HT1080 (cell line): ENCODE data around the gene MAP1LC3B. TPM values are rescaled to one million over a fixed set of nuclear protein-coding genes. Genes with fewer than 3 reads are reported as not detected.

Source experiments
- DNase-seq: peaks from one replicate; pipeline ENCODE4 v3.0.0-alpha.2; 2015; ENCODE audit warnings: low read depth
- total RNA-seq: library from RNA; depleted of rRNA; stranded (reverse); fragments of >200 nt; shearing (Covaris generic); gene quantifications from 2 replicates; pipeline ENCODE4 v1.2.3, GENCODE V29; 2014

Gene MAP1LC3B
- total RNA-seq, 1 experiment from 2014 or later: 50.6 TPM

DNA sequence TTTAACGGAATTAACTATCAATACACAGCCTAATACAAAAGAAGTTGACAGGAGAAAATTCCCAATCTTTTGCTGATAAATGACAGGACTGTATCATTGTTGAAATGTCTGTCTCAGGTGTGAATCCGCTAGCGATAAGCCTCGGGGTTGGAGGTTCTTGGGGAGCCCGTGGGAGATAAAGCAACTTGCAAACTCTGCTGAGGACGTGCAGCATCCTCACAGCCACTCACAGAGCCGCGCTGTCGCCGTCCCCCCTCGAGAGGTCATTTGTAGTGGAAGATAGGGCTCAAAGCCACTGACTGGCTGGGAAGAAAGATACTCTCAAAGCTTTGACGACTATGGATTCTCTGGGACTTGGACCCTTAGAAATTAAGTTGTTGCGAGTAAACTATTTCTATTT lies 17.0 kb downstream of the MAP1LC3B start:
- DNase-seq: no peak

DNA sequence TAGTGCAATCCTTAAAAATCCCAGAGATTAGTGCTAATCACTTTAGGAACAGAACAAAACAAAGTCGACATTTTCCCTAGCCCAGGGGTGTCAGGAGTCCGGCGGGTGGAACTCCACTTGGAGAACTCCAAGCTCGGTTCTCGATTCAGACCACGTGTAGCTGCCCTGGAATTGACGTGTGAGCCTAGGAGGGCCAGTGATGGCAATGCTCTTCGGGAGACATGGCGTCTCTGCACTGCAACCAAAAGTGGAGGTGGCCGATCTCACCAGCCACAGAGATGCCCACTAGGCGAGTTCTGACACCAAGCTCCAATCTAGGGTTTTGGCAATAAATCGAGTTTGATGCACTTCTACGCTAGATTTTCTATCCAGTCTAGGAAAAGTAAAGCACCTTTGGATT lies 17.6 kb downstream of the MAP1LC3B start:
- no peak for DNase-seq

DNA sequence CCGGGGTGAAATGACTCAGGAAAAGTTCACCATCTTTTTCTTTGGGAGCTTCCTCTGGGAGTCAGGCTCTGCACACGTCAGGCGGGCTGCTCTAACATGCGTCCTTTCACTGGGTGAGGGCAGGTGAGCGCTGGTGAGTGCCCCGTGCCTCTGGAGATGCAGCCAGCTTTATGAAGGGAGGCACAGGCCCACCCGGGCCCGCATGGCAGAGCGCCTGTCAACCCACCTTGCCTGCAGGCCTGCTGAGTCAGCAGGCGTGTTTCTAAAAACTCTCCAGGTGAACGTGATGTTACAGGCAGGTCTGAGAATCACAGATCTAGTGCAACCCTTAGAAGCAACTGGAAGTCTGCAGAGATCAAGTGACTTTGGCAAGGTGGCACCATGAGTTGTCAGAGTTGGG lies 18.4 kb downstream of the MAP1LC3B start:
- no peak for DNase-seq

DNA sequence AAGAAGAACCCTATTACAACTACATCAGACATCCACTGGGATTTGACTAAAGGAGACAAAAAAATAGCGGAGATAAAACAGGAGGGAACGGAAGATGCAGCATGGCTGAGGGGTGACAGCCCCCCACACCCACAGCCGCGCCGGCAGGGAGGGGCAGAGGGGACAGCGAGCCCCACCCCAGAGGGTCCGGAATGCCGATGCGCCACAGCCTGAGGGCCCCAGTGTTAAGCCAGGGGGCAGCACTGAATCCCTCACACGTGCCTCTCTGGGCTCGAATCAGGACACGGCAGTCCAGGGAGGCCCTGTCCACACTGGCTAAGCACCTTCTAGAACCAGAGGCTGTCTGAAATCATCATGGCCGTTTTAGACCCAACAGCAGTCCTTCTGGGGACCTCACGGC lies 18.8 kb downstream of the MAP1LC3B start:
- DNase-seq: no peak

DNA sequence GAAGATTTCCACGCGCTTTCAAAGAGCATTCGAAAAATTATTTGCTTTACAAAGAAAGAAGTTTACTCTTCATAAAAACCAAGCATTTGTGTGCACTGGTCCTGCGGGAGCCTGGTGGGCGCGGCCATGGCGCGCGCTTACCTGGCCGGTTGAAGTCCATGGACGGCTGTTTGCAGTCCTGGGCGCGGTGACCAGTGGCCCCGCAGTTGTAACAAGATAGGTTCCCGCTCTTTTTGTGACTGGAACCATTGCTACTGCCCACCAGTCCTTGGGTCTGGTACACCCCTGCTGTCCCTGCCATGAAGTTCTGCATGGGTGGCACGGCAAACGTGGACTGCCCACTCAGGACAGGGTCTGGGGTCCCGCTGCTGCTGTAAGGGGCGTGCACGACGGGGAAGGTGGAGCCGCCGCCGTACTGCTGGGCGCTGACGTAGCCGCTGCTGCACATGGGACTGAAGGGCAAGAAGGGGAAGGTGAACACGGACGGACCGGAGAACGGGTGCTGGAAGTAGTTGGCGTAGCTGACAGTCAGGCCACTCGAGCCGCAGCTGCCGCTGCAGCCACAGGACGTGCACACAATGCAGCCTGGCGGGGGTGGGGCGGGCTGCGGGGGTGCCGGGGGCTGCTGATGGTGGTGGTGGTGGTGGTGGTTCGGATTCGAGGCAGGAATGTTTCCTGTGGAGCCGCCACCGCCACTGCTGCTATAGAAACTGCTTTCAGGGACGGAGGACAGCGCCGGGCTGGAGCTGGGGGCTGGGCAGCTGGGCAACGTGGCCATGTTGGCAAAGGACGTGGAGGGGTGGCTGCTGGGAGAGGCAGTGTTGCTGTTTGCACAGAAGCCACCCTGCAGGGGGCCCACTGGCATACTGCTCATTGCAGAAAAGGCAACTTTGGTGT lies 19.5 kb downstream of the MAP1LC3B start:
- no peak for DNase-seq

DNA sequence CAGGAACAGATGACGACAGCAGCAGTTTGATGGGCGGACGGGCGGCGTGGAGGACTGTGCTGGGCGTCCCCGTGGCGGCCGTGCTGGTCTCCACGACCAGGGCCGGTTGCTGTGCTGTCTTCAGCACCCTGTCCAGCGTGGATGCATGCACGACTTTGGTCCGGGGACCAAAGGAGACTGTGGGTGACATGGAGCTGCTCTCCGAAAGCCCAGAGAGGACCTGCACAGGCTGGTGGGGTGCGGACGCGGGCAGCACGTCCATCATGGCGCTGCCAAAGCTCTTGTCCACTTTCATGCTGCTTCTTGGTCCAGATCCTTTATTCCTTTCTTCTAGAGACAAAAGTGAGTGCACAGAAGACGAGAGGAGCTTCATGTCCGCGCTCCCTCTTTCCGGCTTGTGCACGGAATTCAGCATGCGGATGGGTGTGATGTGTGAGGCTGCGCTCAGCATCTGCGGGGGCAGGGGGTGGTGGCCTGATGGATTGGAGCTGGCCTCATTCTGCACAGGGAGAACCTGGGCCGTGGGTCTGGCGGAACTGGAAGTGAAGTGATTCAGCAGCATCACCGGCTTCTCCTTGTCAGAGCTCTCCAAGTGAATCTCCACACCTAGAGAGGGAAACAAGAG lies 20.3 kb downstream of the MAP1LC3B start:
- DNase-seq: no peak

DNA sequence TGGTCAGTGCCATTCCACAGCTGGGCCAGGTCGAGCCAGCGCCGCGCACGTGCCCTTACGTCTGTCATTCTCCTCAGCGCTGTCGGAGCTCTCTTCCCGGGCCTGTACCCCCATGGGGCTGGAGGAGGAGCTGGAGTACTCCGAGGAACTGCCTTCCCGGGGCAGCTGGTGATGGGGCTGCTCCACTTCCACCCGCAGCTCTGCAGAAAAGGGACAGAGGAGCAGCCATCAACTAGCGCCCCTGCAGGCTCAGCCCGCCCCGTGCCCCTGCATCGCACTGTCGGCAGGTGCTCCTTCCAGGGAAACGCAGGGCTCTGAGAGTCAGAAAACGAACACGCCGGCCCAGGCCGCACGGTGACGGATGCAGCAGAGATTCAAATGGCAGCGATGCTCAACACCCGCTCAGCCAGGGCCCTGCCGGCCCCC lies 20.9 kb downstream of the MAP1LC3B start:
- DNase-seq: no peak

DNA sequence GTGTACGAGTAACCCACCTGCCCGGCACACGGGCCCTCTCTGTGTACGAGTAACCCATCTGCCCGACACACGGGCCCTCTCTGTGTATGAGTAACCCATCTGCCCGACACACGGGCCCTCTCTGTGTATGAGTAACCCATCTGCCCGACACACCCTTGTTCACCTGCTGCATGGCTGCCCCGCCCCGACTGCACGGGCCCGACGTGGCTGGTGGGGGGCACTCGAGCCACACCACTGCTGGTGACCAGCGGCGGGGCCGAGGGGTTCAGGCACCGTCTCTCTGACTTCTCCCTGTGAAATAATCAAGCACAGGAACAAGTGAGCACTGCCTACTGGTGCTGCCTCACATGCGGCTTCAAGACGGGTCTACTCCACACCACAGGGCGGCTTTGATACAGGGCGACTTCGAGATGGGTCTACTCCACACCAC lies 22.1 kb downstream of the MAP1LC3B start:
- DNase-seq: no peak

DNA sequence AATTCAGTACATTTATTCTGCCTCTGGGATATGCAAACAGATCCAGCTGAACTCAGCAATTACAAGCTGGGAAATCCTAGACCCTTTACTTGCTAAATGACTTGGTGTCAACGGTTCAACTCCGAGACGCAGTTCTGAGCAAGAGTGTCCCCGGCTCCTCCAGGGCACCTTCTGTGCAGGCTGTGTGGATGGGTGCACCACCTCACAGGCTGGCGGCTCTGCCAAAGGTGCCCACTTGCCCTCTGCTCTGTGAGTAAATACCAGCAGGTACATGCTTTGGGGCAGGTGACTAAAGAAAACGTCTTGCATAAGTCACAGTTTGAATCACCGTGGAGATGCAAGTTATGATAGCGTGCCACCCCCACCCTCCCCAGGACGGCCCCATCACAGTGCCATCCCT lies 23.3 kb downstream of the MAP1LC3B start:
- DNase-seq: no peak

DNA sequence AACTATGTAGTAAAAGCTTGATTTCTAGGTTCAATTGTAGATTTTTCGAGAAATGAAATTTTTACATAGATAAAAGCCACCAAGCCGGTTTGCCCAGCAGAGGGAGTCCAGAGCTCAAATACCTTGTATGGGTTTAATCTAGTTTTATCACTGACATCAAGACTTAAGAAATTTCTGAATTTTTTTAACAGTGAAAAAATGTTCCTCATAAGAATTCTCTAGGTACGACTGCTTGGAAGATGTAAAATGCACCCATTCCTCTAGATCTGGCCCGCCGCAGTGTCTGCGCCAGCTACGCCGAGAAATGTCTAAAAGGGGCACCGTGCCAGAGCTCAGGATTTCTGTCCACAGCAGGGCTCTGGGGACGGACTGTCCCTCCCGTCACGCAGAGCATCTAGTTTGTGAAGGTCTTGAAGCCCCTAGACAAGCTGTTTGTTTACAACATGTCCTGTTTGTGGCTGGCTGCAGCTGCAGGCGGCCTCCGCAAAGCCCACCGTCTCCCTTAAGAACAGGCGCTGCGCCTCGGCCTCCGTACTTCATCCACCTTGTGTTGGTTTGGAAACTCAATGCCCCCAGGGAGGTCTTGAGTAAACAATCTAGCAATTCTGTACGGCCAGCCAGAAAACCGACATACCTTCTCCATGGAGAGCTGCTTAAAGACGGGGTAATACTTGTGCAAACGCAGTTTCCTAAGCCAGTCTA lies 24.8 kb downstream of the MAP1LC3B start:
- peak; percentile 19 for DNase-seq

DNA sequence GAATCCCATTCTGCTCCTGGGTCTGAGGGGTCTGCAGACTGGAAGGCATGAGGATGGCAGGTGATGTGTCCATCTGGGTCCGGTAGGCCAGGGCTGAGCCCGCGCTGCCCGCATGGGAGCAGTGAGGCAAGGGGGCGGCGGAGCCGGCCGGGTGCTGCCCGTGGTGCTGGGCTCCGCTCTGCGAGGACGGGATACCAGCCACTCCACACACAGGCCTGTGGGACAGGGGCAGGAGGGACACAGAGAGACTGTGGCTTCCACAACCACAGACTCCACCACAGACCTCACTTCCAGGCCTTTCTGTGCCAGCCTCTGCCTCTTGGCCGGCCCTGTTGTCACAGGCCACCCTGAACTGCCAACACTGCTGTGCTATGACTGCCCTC lies 25.4 kb downstream of the MAP1LC3B start:
- DNase-seq: no peak

DNA sequence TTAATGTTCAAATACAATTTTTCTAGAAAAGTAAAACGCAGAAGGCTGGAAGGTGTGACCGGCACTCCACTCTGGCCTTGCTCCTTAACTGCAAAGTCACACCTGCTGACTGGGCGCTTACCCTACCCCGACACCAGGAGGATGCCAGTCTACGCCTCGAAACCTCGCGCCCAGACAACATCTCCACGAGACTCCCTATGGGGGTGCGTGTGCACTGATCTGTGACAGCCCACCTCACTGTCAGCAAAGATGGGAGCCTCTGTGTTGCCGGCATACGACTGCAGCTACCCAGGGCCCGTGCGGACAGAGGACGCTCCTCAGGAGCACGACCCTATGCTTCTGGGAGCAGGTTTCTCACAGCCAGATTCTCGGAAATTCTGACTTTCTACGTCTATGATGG lies 26.1 kb downstream of the MAP1LC3B start:
- DNase-seq: no peak

DNA sequence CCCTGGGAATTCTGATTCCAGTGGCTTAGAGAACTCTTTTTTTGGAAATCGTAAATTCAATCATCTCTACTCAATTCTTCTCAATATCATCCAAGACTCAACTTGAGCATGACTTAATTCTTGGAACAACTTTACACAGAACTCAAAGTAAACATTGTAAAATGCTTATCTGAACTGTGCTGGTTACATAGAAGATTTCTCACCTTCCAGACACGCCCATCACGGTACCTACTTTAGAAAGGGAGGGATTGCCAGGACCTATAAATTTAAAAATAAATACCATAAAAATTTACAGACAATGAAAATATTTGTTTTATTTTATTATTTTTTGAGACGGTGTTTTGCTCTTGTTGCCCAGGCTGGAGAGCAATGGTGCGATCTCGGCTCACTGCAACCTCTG lies 26.5 kb downstream of the MAP1LC3B start:
- DNase-seq: no peak

DNA sequence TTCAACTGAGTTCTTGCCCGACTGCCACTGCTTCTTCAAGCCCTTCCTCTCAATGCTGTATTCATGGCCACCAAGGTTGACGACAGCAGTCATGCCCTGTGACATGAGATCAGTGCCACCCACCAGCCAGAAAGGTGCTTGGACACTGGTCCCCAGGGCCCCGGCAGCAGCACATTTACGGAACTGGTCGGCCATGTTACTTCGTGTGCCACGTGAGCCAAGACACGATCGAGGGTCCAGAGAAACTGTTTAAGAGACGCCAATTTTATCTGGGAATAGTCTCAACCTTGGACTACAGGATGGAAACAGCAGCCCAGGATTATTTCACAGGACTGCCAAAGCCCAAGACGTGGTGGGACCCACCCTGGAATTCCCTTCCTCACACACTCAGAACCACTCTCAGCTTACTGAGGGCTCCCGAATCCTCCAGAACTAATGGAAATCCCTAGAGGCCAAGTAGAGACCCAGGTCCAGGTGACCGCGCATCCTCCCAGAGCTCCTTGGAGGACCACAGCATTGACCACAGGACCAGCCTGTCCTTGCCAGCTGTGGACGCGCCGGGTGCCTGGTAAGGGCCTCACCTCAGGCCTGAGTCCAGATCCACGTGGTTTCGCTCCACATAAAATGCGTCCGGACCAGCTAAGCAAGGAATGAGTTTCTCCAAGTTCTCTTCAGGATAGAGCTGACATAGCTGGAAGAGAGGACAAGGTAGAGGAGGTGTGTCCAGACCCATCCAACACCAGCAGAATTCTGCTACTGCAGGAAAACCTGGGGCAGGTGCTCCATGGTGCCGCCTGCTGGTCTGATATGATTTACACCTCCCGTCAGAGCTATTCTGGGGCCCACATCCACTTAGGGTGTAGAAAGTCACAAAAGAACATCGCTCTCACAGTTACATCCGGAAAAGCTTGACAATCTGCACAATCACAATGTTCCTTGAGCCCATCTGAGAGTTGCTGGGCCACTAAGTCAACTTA lies 28.2 kb downstream of the MAP1LC3B start:
- DNase-seq: no peak

DNA sequence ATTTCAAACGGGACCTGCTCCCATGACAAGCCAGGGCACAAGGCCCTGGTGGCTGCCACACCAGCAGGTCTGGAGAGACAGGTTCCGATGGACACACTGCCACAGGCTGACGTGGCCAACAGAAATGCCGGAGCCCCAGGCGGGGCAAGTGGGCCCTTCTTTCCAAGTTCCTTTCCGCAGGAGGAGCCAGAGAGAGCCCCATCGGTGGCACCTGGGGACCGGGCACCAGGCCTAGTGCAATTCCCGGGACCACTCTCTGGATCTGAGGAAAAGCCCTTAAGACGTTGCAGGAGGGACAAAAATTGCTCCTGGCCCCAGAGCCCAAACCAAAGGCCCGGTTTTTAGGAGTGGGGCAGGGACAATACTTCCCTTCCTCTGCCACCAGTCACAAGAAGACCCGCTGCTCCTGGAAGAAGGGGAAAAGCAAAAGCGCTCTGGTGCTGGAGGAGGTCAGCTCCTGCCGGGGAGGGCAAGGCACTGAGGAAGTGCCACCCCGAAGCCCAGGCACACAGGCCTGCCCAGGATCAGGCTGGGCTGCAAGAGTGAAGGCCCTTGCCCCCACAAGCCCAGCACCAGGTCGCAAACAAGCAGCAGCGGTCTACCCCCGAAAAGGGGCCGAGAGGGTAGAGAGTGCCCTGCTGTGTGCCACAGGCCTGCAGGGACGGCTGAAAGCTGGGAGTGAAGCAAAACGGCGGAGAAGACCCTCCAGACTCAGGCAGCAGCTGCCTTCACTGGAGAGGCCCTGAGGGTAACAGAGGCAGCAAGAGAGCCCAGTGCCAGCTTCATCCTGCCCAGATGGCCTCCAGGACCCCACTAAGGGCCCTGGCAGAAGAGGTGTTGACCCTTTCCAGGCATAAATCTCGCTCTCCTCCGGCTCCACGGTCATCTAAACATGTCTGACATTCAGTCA lies 29.1 kb downstream of the MAP1LC3B start:
- DNase-seq: no peak

DNA sequence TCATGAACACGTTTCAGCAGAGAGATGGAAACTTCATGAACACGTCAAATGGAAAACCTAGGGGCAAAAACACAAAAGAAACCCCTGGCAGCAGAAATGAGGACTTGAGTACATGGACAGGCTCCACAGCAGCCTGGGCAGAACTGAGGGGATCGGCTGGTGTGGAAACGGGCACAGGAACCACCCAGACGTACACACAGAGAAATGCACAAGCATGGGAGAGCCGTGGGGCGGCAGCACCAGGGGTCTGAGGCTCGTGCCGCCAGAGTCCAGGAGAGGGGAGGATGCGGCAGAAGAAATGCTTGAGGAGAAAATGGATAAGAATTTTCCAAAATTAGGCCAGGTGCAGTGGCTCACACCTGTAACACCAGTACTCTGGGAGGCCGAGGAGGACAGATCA lies 30.0 kb downstream of the MAP1LC3B start:
- DNase-seq: no peak

DNA sequence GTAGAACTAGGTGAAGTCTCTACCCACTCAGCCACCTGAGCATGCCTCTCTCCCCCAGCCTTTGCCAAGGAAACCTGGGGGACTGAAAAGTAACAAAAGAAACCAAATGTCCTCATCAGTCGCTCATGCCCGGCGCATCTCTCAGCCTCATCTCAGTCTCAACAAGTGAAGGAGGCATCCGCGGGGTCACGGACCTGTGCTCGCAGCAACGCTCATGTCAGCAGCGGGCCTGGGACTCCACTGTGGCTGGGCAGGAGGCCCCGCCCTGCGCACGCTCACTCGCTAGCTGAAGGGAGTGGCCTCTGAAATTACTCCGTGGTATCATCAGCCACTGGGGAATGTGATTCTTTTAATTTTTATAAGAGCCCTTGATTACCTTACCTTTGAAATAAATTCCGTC lies 31.3 kb downstream of the MAP1LC3B start:
- no peak for DNase-seq

DNA sequence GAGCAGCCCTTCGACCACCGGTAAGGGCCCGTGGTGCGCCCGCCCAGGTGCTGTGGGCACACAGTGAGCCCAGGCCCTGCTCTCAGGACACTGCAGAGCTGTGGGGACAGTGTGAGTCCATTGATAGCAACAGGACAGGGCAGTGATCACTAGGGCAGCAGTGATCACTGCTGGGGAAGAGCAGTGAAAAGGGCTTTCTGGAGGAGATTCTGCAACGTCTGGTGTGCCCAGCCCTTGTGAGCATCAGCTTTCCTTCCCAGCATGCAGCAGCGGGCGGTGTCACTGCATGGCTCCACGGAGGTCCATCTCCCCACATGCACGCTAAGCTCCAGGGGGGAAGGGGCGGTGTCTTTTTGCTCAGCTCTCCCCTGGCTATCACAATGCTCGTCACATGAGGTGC lies 32.1 kb downstream of the MAP1LC3B start:
- no peak for DNase-seq

DNA sequence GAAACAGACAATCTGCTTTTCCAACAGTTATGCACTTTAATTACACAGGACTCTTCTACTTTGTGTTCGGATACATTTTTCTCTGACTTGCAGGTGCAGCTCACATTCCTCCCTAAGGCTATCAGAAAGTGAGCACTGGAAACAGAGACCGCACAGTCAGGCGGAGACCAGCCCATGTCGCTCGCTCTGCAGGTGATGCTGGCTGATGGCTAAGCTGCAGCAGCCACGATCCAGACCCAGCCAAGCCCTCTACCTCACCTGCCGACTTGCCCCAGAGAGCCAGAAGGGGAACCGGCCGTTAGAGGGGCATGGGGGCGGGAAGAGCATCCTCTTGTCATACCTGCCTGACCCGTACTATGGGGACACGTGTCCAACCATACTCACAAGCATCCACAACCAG lies 33.8 kb downstream of the MAP1LC3B start:
- DNase-seq: no peak
